HepG2 (cell line): ENCODE data around the gene TUFM. TPM values are rescaled to one million over a fixed set of nuclear protein-coding genes. Genes with fewer than 3 reads are reported as not detected.

Experiments
- EED ChIP-seq: sonication (generic); formaldehyde crosslinking; IDR thresholded peaks from 2 replicates; pipeline ENCODE4 v1.5.0; 2020; ENCODE audit warnings: mild to moderate bottlenecking, missing genetic modification reagents
- GATA4 ChIP-seq: sonication (generic); IDR thresholded peaks from 2 replicates; pipeline ENCODE4 v1.6.1; 2016; ENCODE audit warnings: antibody characterized with exemption, low read depth, borderline replicate concordance
- HDAC6 ChIP-seq: fragments of 200-600 bp; sonication (generic); IDR thresholded peaks from 2 replicates; pipeline ENCODE4 v1.7.0; 2017; ENCODE audit warnings: mild to moderate bottlenecking, antibody characterized with exemption, low read length, low read depth
- KLF13 ChIP-seq: sonication (generic); formaldehyde crosslinking; IDR thresholded peaks from 2 replicates; pipeline ENCODE4 v1.4.0; 2020; ENCODE audit warnings: mild to moderate bottlenecking, missing genetic modification reagents
- MAZ ChIP-seq, 2 experiments: sonication (generic) in 1 of 2; formaldehyde crosslinking in 1 of 2; IDR thresholded peaks; 2 replicates each; pipeline versions ENCODE4 v1.5.0 to v1.6.1; 2012 to 2020; ENCODE audit warnings: low read depth in 2 of 2, mild to moderate bottlenecking in 2 of 2, borderline replicate concordance in 1 of 2, improper control_type of control experiment in 1 of 2, low read length in 1 of 2, missing genetic modification reagents in 1 of 2, moderate library complexity in 1 of 2
- MXD4 ChIP-seq: IDR thresholded peaks from 2 replicates; pipeline ENCODE4 v1.6.1; 2016; ENCODE audit warnings: mild to moderate bottlenecking, missing biosample characterization, missing genetic modification reagents
- NFIB ChIP-seq: sonication (generic); formaldehyde crosslinking; IDR thresholded peaks from 2 replicates; pipeline ENCODE4 v1.9.0; 2021; ENCODE audit warnings: missing genetic modification reagents, mild to moderate bottlenecking, borderline replicate concordance
- NFYB ChIP-seq: sonication (generic); formaldehyde crosslinking; IDR thresholded peaks from 2 replicates; pipeline ENCODE4 v1.4.0; 2020; ENCODE audit warnings: missing genetic modification reagents
- NR3C1 ChIP-seq: sonication (generic); formaldehyde crosslinking; IDR thresholded peaks from 2 replicates; pipeline ENCODE4 v1.4.0; 2020; ENCODE audit warnings: missing genetic modification reagents
- SMAD9 ChIP-seq: sonication (generic); formaldehyde crosslinking; IDR thresholded peaks from 2 replicates; pipeline ENCODE4 v1.5.1; 2020; ENCODE audit warnings: mild to moderate bottlenecking, missing genetic modification reagents
- SMYD3 ChIP-seq: sonication (generic); formaldehyde crosslinking; IDR thresholded peaks from 2 replicates; pipeline ENCODE4 v1.8.1; 2023; ENCODE audit warnings: mild to moderate bottlenecking, missing genetic modification reagents
- SNAPC2 ChIP-seq: sonication (generic); formaldehyde crosslinking; IDR thresholded peaks from 2 replicates; pipeline ENCODE4 v1.8.1; 2022; ENCODE audit warnings: mild to moderate bottlenecking, missing genetic modification reagents
- TAF1 ChIP-seq: sonication (generic); formaldehyde crosslinking; IDR thresholded peaks from 2 replicates; pipeline ENCODE4 v1.4.0; 2020; ENCODE audit warnings: missing genetic modification reagents
- TGIF2 ChIP-seq: IDR thresholded peaks from 2 replicates; pipeline ENCODE4 v1.6.1; 2016; ENCODE audit warnings: control low read depth, missing compliant biosample characterization
- ZFP90 ChIP-seq: sonication (generic); formaldehyde crosslinking; IDR thresholded peaks from 2 replicates; pipeline ENCODE4 v1.8.0; 2022; ENCODE audit warnings: missing genetic modification reagents, mild to moderate bottlenecking, inconsistent platforms, borderline replicate concordance
- ZNF251 ChIP-seq: sonication (generic); formaldehyde crosslinking; IDR thresholded peaks from 2 replicates; pipeline ENCODE4 v1.9.0; 2021; ENCODE audit warnings: mild to moderate bottlenecking, missing genetic modification reagents
- ZNF274 ChIP-seq: sonication (generic); formaldehyde crosslinking; IDR thresholded peaks from 2 replicates; pipeline ENCODE4 v1.5.1; 2020; ENCODE audit warnings: mild to moderate bottlenecking, missing genetic modification reagents
- ZNF296 ChIP-seq: sonication (generic); formaldehyde crosslinking; conservative IDR thresholded peaks from 2 replicates; pipeline ENCODE4 v1.5.0; 2020; ENCODE audit warnings: mild to moderate bottlenecking, missing genetic modification reagents
- ZNF335 ChIP-seq: sonication (generic); formaldehyde crosslinking; IDR thresholded peaks from 2 replicates; pipeline ENCODE4 v1.4.0; 2020; ENCODE audit warnings: missing genetic modification reagents
- ZNF44 ChIP-seq: sonication (generic); formaldehyde crosslinking; IDR thresholded peaks from 2 replicates; pipeline ENCODE4 v1.5.1; 2020; ENCODE audit warnings: mild to moderate bottlenecking, missing genetic modification reagents
- ZNF713 ChIP-seq: sonication (generic); formaldehyde crosslinking; IDR thresholded peaks from 2 replicates; pipeline ENCODE4 v1.4.0; 2020; ENCODE audit warnings: mild to moderate bottlenecking, missing genetic modification reagents
- ZNF75D ChIP-seq: sonication (generic); formaldehyde crosslinking; IDR thresholded peaks from 2 replicates; pipeline ENCODE4 v1.8.1; 2023; ENCODE audit warnings: missing genetic modification reagents, mild to moderate bottlenecking, borderline replicate concordance
- ZNF790 ChIP-seq: sonication (generic); formaldehyde crosslinking; IDR thresholded peaks from 2 replicates; pipeline ENCODE4 v1.8.0; 2022; ENCODE audit warnings: missing genetic modification reagents, mild to moderate bottlenecking, borderline replicate concordance
- ZNF839 ChIP-seq: sonication (generic); formaldehyde crosslinking; IDR thresholded peaks from 2 replicates; pipeline ENCODE4 v1.4.0; 2020; ENCODE audit warnings: missing genetic modification reagents, mild to moderate bottlenecking, borderline replicate concordance
- polyA plus RNA-seq, 8 experiments: library from polyadenylated mRNA; depleted of rRNA in 3 of 8; stranded (reverse) in 7 of 8; unstranded in 1 of 8; fragments of >200 nt; fragmentation: Illumina TruSeq in 4 of 8; extraction: Trizol in 4 of 8; gene quantifications; 2 replicates each; pipeline versions ENCODE4 v1.2.1 to v1.2.3, GENCODE V29; 2011 to 2016; ENCODE audit warnings: low read depth in 4 of 8, missing spikeins in 1 of 8, mixed read lengths in 1 of 8; ENCODE audit not compliant: insufficient read depth in 1 of 8
- total RNA-seq, 5 experiments: library from RNA; depleted of rRNA; stranded (reverse); fragments of >200 nt; fragmentation: Illumina TruSeq; extraction: Trizol; gene quantifications; 2 replicates each; pipeline ENCODE4 v1.2.3, GENCODE V29; 2016; ENCODE audit warnings: low read depth in 1 of 5
- TF ChIP-seq, protein P1 (sequence below): IDR thresholded peaks from 2 replicates; pipeline ENCODE4 v1.6.1; 2016; ENCODE audit warnings: low read depth, control low read depth
- TF ChIP-seq, protein P2 (sequence below): sonication (generic); formaldehyde crosslinking; IDR thresholded peaks from 2 replicates; pipeline ENCODE4 v1.8.0; 2022; ENCODE audit warnings: missing genetic modification reagents, mild to moderate bottlenecking, moderate library complexity, borderline replicate concordance
- TF ChIP-seq, protein P3 (sequence below): IDR thresholded peaks from 2 replicates; pipeline ENCODE4 v1.6.1; 2016; ENCODE audit warnings: missing compliant biosample characterization, missing genetic modification reagents, borderline replicate concordance

The TUFM gene
- total and polyA plus RNA-seq, 2 of the 13 experiments (the other 11 are each of a cell fraction or from before 2014, with no cell fraction given) = 206 to 298 TPM

- TF ChIP-seq, protein P1, sequence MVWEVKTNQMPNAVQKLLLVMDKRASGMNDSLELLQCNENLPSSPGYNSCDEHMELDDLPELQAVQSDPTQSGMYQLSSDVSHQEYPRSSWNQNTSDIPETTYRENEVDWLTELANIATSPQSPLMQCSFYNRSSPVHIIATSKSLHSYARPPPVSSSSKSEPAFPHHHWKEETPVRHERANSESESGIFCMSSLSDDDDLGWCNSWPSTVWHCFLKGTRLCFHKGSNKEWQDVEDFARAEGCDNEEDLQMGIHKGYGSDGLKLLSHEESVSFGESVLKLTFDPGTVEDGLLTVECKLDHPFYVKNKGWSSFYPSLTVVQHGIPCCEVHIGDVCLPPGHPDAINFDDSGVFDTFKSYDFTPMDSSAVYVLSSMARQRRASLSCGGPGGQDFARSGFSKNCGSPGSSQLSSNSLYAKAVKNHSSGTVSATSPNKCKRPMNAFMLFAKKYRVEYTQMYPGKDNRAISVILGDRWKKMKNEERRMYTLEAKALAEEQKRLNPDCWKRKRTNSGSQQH (CRISPR knock-in tag) = peak; percentile 98
- peak; percentile 90; the same call in 1 of the 2 replicates for TF ChIP-seq ZNF75D
- no peak for TF ChIP-seq ZNF790 (CRISPR knock-in tag)
- no peak for TF ChIP-seq SMYD3 (CRISPR knock-in tag)
- TF ChIP-seq, protein P2, sequence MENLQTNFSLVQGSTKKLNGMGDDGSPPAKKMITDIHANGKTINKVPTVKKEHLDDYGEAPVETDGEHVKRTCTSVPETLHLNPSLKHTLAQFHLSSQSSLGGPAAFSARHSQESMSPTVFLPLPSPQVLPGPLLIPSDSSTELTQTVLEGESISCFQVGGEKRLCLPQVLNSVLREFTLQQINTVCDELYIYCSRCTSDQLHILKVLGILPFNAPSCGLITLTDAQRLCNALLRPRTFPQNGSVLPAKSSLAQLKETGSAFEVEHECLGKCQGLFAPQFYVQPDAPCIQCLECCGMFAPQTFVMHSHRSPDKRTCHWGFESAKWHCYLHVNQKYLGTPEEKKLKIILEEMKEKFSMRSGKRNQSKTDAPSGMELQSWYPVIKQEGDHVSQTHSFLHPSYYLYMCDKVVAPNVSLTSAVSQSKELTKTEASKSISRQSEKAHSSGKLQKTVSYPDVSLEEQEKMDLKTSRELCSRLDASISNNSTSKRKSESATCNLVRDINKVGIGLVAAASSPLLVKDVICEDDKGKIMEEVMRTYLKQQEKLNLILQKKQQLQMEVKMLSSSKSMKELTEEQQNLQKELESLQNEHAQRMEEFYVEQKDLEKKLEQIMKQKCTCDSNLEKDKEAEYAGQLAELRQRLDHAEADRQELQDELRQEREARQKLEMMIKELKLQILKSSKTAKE = no peak; the same call in none of the 2 replicates
- TF ChIP-seq EED (CRISPR knock-in tag) = peak; percentile 64; the same call in 1 of the 2 replicates
- TF ChIP-seq HDAC6 = no peak
- TF ChIP-seq TGIF2 (CRISPR knock-in tag) = peak; percentile 79
- no peak for TF ChIP-seq ZNF839 (CRISPR knock-in tag)
- TF ChIP-seq ZNF335 (CRISPR knock-in tag) = peak; percentile 75; the same call in 1 of the 2 replicates
- TF ChIP-seq ZNF296 = no peak
- TF ChIP-seq, protein P3, sequence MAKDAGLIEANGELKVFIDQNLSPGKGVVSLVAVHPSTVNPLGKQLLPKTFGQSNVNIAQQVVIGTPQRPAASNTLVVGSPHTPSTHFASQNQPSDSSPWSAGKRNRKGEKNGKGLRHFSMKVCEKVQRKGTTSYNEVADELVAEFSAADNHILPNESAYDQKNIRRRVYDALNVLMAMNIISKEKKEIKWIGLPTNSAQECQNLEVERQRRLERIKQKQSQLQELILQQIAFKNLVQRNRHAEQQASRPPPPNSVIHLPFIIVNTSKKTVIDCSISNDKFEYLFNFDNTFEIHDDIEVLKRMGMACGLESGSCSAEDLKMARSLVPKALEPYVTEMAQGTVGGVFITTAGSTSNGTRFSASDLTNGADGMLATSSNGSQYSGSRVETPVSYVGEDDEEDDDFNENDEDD (CRISPR knock-in tag) = peak; percentile 90
- TF ChIP-seq KLF13 (CRISPR knock-in tag) = peak; percentile 92
- no peak for TF ChIP-seq ZNF713
- peak; percentile 96 for TF ChIP-seq TAF1 (CRISPR knock-in tag)
- no peak for TF ChIP-seq NFIB
- peak; percentile 83 for TF ChIP-seq ZNF274
- peak; percentile 56; the same call in 1 of the 2 replicates for TF ChIP-seq GATA4
- no peak for TF ChIP-seq SNAPC2 (CRISPR knock-in tag)
- no peak for TF ChIP-seq SMAD9 (CRISPR knock-in tag)
- peak; percentile 92 for TF ChIP-seq MXD4 (CRISPR knock-in tag)
- TF ChIP-seq MAZ (IDR thresholded peaks at IDR 0.05; ENCODE audit: borderline replicate concordance, low read depth, low read length) = peak; percentile 70
- peak; percentile 95 for TF ChIP-seq MAZ (CRISPR knock-in tag; IDR thresholded peaks at IDR 0.05; ENCODE audit: low read depth)
- TF ChIP-seq NFYB (CRISPR knock-in tag) = peak; percentile 63
- no peak; the same call in 1 of the 2 replicates for TF ChIP-seq ZNF44
- 0 out of 2 replicates have a peak, but pooled peaks have one; percentile 25 for TF ChIP-seq ZNF251
- no peak for TF ChIP-seq NR3C1
- peak; percentile 89 for TF ChIP-seq ZFP90
These were observed 23.4 kb downstream of the TUFM start, which contains the start of gene ATXN2L (continued) for GRCh38 chr16:28822520-28823290.
